ENCODE measurements around the gene YIPF1.
"Not testable (repeated sequence)": the region's sequence is repeated elsewhere in the genome, so short reads cannot be mapped to it uniquely, and the experiment has no call there.

YIPF1 gene

DNA sequence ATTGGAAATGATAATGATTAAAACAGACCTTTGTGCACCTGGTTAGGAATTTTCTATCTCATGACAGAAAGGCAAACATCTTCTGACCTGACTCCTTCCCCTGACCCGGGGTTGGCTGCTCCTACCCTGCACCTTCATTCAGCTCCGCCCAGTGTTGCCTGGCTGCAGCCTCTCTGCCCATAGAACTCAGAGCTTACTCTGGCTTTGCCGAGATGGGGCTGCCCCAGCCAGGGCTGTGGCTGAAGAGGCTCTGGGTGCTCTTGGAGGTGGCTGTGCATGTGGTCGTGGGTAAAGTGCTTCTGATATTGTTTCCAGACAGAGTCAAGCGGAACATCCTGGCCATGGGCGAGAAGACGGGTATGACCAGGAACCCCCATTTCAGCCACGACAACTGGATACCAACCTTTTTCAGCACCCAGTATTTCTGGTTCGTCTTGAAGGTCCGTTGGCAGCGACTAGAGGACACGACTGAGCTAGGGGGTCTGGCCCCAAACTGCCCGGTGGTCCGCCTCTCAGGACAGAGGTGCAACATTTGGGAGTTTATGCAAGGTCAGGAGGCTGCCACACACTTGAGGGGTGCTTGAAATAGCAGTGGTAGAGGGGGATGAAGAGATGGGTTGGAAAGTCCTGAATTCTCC is 4.5 kb upstream of the YIPF1 start, which contains the start of gene DIO1:
Gene DIO1, plus strand, starts transcription at position 189 of the 638 bp plus-strand sequence. Its CDS starts 24 bp downstream, at position 213.
- Histone ChIP-seq H3K36me3 (ENCODE audit: insufficient read depth, low read length) (no peaks in the 10 kb centered on the region), H3K4me3 (ENCODE audit: low read depth in 1 of 2, low read length in 2 of 2) (no peak within 1 kb of the TSS), H3K27me3 (ENCODE audit: control insufficient read depth in 1 of 2, insufficient read depth in 2 of 2, low read length in 2 of 2) (no peaks in the 10 kb centered on the region), H3K9ac (ENCODE audit: low read length) (no peak within 1 kb of the TSS), H3K27ac (ENCODE audit: low read depth, low read length) (no peak within 1 kb of the TSS), H3K9me3 (ENCODE audit: low read length) (no peaks in the 10 kb centered on the region), H3K4me1 (ENCODE audit: insufficient read depth, low read length) (peaks cover 29% of the 10 kb centered on the region)

- Histone ChIP-seq H3K4me1 (ENCODE audit: insufficient read depth, low read length) (peaks cover 27% of the 10 kb centered on the region), H3K9ac (ENCODE audit: low read length) (no peak overlapping the region), H3K36me3 (ENCODE audit: insufficient read depth, low read length) (no peaks in the 10 kb centered on the region), H3K9me3 (ENCODE audit: low read length) (no peaks in the 10 kb centered on the region), H3K27me3 (ENCODE audit: control insufficient read depth in 1 of 2, insufficient read depth in 2 of 2, low read length in 2 of 2) (no peaks in the 10 kb centered on the region), H3K27ac (ENCODE audit: low read depth, low read length) (no peak overlapping the region), H3K4me3 (ENCODE audit: low read depth in 1 of 2, low read length in 2 of 2) (no peak overlapping the region)
Observed at GRCh38 chr1:53892911-53893310, 3.3 kb upstream of the YIPF1 start.

- H3K9me3 ChIP-seq (ENCODE audit: low read length) = no peaks in the 10 kb centered on the region
- H3K4me3 ChIP-seq (ENCODE audit: low read depth in 1 of 2, low read length in 2 of 2) = no peak overlapping the region
- H3K4me1 ChIP-seq (ENCODE audit: insufficient read depth, low read length) = peaks cover 21% of the 10 kb centered on the region
- H3K9ac ChIP-seq (ENCODE audit: low read length) = no peak overlapping the region
- H3K27me3 ChIP-seq (ENCODE audit: control insufficient read depth in 1 of 2, insufficient read depth in 2 of 2, low read length in 2 of 2) = no peaks in the 10 kb centered on the region
- no peak overlapping the region for H3K27ac ChIP-seq (ENCODE audit: low read depth, low read length)
- peaks cover 4% of the 10 kb centered on the region for H3K36me3 ChIP-seq (ENCODE audit: insufficient read depth, low read length)
Observed at GRCh38 chr1:53891678-53892077, 2.1 kb upstream of the YIPF1 start.

- Histone ChIP-seq H3K27ac (ENCODE audit: low read depth, low read length) (no peak overlapping the region), H3K9ac (ENCODE audit: low read length) (no peak overlapping the region), H3K27me3 (ENCODE audit: control insufficient read depth in 1 of 2, insufficient read depth in 2 of 2, low read length in 2 of 2) (no peaks in the 10 kb centered on the region), H3K4me3 (ENCODE audit: low read depth in 1 of 2, low read length in 2 of 2) (no peak overlapping the region), H3K4me1 (ENCODE audit: insufficient read depth, low read length) (peaks cover 16% of the 10 kb centered on the region), H3K36me3 (ENCODE audit: insufficient read depth, low read length) (peaks cover 4% of the 10 kb centered on the region), H3K9me3 (ENCODE audit: low read length) (no peaks in the 10 kb centered on the region)
Observed at GRCh38 chr1:53891018-53891417, 1.4 kb upstream of the YIPF1 start.

GRCh38 chr1:53890522-53890941 is 935 bp upstream of the YIPF1 start:
- Histone ChIP-seq H3K9me3 (ENCODE audit: low read length) (no peaks in the 10 kb centered on the region), H3K4me3 (ENCODE audit: low read depth in 1 of 2, low read length in 2 of 2) (peak overlapping the region in 1 of 2 donors; percentile 100), H3K27me3 (ENCODE audit: control insufficient read depth in 1 of 2, insufficient read depth in 2 of 2, low read length in 2 of 2) (no peaks in the 10 kb centered on the region), H3K4me1 (ENCODE audit: insufficient read depth, low read length) (peaks cover 16% of the 10 kb centered on the region), H3K9ac (ENCODE audit: low read length) (peak overlapping the region; percentile 90), H3K27ac (ENCODE audit: low read depth, low read length) (peak overlapping the region; percentile 71), H3K36me3 (ENCODE audit: insufficient read depth, low read length) (peaks cover 4% of the 10 kb centered on the region)

GRCh38 chr1:53888681-53889080 is 916 bp downstream of the YIPF1 start:
- H3K36me3 ChIP-seq (ENCODE audit: insufficient read depth, low read length) = peaks cover 4% of the 10 kb centered on the region
- H3K4me1 ChIP-seq (ENCODE audit: insufficient read depth, low read length) = peaks cover 16% of the 10 kb centered on the region
- no peaks in the 10 kb centered on the region for H3K27me3 ChIP-seq (ENCODE audit: control insufficient read depth in 1 of 2, insufficient read depth in 2 of 2, low read length in 2 of 2)
- no peak overlapping the region for H3K27ac ChIP-seq (ENCODE audit: low read depth, low read length)
- peak overlapping the region in 1 of 2 donors; percentile 100 for H3K4me3 ChIP-seq (ENCODE audit: low read depth in 1 of 2, low read length in 2 of 2)
- no peaks in the 10 kb centered on the region for H3K9me3 ChIP-seq (ENCODE audit: low read length)
- peak overlapping the region; percentile 74 for H3K9ac ChIP-seq (ENCODE audit: low read length)

- H3K9ac ChIP-seq (ENCODE audit: low read length); H3K27ac ChIP-seq (ENCODE audit: low read depth, low read length); H3K36me3 ChIP-seq (ENCODE audit: insufficient read depth, low read length); H3K4me1 ChIP-seq (ENCODE audit: insufficient read depth, low read length); H3K9me3 ChIP-seq (ENCODE audit: low read length); H3K27me3 ChIP-seq (ENCODE audit: control insufficient read depth in 1 of 2, insufficient read depth in 2 of 2, low read length in 2 of 2); H3K4me3 ChIP-seq (ENCODE audit: low read depth in 1 of 2, low read length in 2 of 2): not testable (repeated sequence)
Observed at GRCh38 chr1:53883600-53883999, 6.0 kb downstream of the YIPF1 start.

DNA sequence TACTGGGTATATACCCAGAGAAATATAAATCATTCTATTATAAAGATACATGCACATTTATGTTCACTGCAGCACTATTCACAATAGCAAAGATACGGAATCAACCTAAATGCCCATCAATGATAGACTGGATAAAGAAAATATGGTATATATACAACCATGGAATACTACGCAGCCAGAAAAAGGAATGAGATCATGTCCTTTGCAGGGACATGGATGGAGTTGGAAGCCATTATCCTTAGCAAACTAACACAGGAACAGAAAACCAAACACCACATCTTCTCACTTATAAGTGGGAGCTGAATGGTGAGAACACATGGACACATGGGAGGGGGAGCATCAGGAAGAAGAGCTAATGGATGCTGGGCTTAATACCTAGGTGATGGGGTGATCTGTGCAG is 7.7 kb downstream of the YIPF1 start:
- not testable (repeated sequence) for H3K27ac ChIP-seq (ENCODE audit: low read depth, low read length); H3K4me3 ChIP-seq (ENCODE audit: low read depth in 1 of 2, low read length in 2 of 2); H3K9ac ChIP-seq (ENCODE audit: low read length); H3K4me1 ChIP-seq (ENCODE audit: insufficient read depth, low read length); H3K27me3 ChIP-seq (ENCODE audit: control insufficient read depth in 1 of 2, insufficient read depth in 2 of 2, low read length in 2 of 2); H3K9me3 ChIP-seq (ENCODE audit: low read length)
- peaks cover 19% of the 10 kb centered on the region for H3K36me3 ChIP-seq (ENCODE audit: insufficient read depth, low read length)

GRCh38 chr1:53878492-53879105 is 11.0 kb downstream of the YIPF1 start:
- H3K4me1 ChIP-seq (ENCODE audit: insufficient read depth, low read length) = no peaks in the 10 kb centered on the region
- H3K27ac ChIP-seq (ENCODE audit: low read depth, low read length) = no peak overlapping the region
- H3K4me3 ChIP-seq (ENCODE audit: low read depth in 1 of 2, low read length in 2 of 2) = no peak overlapping the region
- H3K27me3 ChIP-seq (ENCODE audit: control insufficient read depth in 1 of 2, insufficient read depth in 2 of 2, low read length in 2 of 2) = no peaks in the 10 kb centered on the region
- peaks cover 40% of the 10 kb centered on the region for H3K36me3 ChIP-seq (ENCODE audit: insufficient read depth, low read length)
- H3K9me3 ChIP-seq (ENCODE audit: low read length) = no peaks in the 10 kb centered on the region
- H3K9ac ChIP-seq (ENCODE audit: low read length) = no peak overlapping the region

DNA sequence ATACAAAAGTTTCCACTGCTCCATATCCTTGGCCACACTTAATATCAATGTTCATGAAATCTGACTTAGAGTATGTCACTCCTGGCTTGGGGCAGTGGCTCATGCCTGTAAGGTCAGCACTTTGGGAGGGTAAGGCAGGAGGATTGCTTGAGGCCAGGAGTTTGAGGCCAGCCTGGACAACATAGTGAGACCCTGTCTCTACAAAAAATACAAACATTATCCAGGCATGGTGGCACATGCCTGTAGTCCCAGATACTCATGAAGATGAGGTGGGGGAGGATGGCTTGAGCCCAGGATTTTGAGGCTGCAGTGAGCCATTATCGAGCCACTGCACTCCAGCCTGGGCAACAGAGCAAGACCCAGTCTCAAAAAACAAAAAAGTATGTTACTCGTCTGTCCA is 14.4 kb downstream of the YIPF1 start:
- H3K27me3 ChIP-seq (ENCODE audit: control insufficient read depth in 1 of 2, insufficient read depth in 2 of 2, low read length in 2 of 2); H3K27ac ChIP-seq (ENCODE audit: low read depth, low read length); H3K4me1 ChIP-seq (ENCODE audit: insufficient read depth, low read length); H3K4me3 ChIP-seq (ENCODE audit: low read depth in 1 of 2, low read length in 2 of 2); H3K9ac ChIP-seq (ENCODE audit: low read length); H3K9me3 ChIP-seq (ENCODE audit: low read length): not testable (repeated sequence)
- H3K36me3 ChIP-seq (ENCODE audit: insufficient read depth, low read length) = peaks cover 49% of the 10 kb centered on the region

DNA sequence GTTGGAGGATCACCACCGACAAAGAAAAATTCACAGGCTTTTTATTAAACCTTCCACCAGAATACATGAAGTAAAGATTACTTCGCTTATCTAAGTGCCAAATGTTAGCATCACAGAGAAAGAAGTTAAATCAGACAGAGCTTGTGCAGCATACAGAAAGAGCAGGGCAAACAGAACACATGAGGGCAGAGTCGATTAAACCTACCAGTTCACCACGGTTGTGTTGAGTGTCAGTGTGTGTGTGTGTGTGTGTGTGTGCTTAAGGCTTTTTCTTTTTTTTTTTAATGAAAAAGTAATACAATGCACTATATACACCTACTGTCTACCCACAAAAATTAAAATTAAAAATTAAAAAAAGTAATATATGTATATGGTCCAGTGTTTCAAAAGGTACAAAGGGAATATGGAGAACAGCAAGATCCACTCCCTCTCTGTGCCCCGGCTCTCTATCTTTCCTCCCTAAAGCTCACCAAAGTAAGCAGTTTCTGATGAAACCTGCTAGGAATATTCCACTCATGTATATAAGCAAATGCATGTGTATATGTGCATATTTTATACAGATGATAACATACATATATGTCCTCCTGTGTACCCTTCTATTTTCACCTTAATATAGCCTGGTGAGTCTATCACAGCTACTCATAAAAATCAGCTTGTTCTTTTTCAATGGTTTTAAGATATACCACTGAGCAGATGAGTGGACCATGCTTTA is 17.7 kb downstream of the YIPF1 start:
- Histone ChIP-seq H3K27me3 (ENCODE audit: control insufficient read depth in 1 of 2, insufficient read depth in 2 of 2, low read length in 2 of 2) (no peaks in the 10 kb centered on the region), H3K36me3 (ENCODE audit: insufficient read depth, low read length) (peaks cover 38% of the 10 kb centered on the region), H3K27ac (ENCODE audit: low read depth, low read length) (no peak overlapping the region), H3K9ac (ENCODE audit: low read length) (no peak overlapping the region), H3K4me1 (ENCODE audit: insufficient read depth, low read length) (no peaks in the 10 kb centered on the region), H3K9me3 (ENCODE audit: low read length) (no peaks in the 10 kb centered on the region), H3K4me3 (ENCODE audit: low read depth in 1 of 2, low read length in 2 of 2) (no peak overlapping the region)
